ENCODE data around the gene HDAC9.

The HDAC9 gene

DNA sequence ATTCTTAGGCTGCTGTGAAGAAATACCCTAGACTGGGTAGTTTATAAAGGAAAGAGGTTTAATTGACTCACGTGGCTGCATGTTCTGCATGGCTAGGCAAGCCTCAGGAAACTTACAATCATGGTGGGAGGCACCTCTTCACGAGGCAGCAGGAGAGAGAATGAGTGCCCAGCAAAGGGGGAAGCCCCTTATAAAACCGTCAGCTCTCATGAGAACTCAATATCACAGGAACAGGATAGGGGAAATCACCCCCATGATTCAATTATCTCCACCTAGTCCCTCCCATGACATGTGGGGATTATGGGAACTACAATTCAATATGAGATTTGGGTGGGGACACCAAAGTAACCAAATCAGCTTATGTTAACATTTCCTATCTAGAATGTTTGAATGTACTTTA lies 362.7 kb downstream of the HDAC9 start:
- no peak for DNase-seq

DNA sequence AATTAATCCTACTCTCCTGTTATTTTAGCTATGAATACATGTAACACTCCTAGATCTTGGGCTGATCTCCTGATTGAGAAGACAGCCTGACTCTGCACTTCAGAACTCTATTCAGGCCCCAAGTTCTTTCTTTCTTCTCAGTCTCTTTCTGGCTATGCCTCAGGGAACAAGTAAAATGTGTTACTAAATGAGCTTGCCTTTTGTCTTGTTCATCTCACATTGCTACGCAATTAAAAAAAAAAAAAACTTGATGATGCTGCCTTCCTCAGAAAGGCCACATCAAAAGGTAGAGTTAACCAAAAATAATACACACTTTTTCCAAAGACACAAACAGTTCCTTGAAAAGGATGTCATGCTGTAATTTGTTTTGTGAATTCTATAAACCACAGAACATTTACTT lies 363.8 kb downstream of the HDAC9 start:
- peak; percentile 5 for DNase-seq

DNA sequence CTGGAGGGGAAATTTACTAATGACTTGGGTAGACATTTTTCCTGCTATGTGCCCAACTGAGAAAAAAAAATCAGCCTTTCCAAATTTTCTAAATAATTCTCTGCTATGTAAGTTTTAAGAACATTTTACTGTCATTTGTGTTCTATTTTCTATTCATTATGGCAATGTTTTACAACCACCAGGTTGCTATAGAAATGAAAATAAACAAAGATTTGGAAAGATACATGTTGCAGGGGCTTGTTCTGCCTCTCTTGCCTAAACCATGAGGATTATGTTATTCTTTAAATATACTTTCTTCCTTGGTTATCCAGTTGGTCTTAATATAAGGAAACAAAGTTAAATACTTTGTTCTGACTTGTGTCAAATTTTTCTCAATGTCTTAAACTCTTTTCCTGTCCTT lies 364.7 kb downstream of the HDAC9 start:
- no peak for DNase-seq

DNA sequence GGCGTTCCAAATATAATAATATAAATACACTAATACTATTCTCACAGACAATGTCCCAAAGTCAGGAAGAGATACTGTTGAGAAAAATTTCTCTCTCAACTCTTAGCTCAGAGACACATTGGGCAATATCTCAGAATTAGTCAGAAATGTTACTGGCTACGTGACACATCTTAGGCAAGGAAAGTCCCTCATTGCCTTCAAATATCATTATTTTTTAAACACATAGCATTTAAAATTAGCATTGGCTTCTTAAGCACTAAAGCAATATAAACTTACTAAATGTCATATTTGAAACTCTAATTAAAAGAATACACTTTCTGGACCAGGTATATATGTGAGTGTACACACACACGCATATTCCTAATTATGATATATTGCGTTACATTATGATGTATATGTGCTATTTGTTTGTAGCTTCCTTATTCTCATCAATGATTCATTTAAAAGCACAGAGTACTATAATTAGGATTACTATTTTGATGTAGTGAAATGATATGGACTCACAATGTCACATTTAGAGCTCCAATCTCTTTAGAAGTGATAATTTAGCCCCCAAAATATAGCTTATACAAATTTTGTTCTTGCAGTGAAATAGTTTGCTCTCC lies 366.1 kb downstream of the HDAC9 start:
- DNase-seq: peak; percentile 36

DNA sequence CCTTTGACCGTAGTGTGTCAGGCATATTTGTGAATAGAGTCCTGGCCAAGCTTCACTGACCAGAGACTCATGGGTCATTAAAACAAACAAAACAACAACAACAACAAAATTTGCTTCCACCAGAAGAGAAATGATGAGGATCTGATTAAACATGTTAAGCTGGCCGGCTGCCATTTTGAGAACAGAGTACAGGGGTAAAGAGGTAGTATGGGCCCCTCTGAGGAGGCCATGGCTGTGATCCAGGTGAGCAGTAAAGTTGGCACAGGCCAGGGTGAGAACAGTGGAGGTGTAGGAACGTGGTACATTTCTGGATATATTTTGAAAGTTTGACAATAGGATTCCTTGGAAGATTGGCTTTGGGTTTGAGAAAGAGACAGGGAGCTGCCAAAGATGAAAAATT lies 369.4 kb downstream of the HDAC9 start:
- DNase-seq: no peak

DNA sequence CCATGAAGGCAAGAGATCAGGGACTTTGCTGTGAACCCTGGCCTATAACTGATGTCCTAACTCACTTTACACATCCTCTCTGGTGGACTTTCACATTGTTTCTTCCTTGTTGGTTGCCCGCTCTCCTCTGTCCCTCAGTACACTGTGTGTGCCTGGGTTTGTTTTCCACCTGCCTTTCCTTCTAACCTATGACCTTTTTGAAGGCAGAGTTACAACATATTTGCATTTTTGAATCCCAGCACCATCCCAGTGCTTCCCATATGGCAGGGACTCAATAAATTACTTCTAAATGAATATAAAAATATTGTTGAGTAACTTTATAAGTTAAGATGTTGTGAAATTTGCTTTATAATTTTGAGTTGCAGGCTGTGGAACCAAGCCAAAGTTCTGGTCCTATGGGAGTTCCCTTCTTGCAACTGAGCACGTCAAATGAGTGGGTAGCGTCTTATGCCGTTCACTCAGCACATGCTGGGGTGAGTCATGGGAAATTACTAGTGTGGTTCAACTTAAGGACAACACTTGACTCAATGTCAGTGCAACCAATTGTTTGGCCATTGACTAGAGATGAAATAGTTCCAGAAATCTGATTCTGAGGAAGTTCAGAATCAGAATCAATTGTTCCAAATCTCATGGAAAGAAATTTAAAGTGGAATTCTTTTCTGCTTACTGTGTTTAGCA lies 370.9 kb downstream of the HDAC9 start:
- DNase-seq: peak; percentile 11

DNA sequence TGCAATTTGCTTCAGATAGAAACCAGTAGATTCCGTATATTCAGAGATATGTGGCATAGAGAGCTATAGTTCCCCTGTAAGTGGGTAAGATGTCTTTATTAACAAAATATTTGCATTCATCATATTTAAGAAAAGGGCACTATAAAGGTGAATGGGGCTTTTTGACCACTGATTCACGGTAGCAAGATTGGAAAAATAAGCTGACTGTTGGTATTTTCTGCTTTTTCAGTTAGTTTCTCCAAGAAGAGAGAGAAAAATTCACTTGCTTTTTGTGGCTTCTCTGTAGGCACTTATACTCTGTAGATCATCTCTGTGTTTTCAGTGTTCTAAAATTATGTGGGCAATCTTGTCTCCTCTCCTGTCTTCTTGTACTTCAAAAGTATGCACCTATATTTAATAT lies 376.8 kb downstream of the HDAC9 start:
- no peak for DNase-seq

DNA sequence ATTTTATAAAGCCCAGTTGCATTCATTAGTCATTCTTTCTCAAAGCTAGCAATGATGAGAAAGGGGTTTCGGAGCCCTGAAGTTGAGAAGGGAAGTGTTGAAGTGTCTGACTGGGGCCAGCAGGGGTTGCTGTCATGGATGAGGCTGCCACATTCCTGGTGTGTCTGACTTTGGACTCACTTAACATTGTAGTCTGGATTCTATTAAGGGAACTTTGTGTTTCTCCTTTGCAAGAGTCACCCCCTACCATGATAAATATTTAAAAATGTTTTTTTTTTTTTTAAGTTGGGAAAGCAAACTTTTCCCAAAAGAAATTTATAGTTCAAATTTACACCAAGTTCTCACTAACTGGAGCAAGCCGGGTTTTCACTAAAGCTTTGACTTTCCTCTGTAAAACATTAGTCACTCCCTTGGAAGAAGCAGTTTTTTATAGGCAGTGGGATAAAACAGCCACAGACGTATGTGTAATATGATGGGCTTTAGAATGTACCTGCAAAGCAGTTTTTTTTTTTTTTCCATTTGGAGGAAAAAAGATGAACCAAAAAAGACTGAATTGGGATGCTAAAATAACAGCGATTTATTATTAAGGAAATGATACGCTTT lies 378.3 kb downstream of the HDAC9 start:
- DNase-seq: no peak

DNA sequence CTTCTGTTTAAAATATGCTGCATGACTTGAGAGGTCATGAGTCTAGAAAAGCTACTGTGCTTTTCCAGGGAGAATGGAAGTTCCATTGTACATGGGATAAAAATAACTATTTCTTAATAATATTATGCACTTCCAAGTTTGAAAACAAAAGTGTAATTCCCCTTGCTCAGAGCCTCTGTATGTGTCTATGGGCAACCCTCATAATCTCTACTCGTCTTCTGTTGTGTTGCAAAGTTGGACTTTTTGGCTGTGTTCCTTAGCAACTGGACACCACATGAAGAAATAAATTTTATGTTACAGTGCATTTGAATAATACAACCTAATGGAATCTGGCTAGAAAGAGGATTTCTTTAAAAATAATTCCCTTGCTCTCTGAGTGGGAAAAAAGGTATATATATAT lies 379.3 kb downstream of the HDAC9 start:
- no peak for DNase-seq

DNA sequence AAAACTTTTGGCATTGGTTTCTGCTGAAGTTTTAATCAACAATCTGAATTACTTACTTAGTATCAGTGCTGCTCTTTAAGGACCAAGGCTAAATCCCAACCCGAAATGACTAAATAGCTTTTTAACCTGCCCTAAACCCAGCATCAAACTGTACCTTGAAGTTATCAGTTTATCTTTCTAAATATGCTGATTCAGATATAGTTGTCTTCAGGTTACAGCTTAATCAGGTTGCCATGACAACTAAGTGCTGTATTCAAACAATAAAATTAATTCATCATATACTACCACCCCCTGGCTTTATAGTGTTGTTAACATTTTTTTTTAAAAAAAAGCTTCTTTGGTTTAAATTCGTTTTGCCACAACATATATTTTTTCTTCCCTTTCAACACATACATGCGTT lies 382.3 kb downstream of the HDAC9 start:
- DNase-seq: no peak

DNA sequence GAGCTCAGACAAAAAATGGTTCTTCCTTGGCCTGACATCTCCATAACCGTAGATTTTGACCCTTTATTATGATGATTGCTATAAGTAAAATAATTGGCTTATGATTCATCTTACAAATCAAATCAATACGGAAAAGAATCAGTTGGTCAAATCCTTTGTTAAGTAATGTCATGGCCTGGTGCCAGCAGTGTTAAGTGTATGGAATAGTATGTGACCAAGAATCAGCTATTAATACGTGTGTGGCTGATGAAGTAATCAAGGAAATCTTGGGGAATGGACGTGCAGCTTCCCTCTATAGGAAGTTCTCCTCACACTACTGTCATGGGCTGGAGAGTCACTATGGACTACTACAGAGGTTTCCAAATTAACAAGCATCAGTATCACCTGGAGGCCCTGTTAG lies 391.3 kb downstream of the HDAC9 start:
- DNase-seq: no peak

DNA sequence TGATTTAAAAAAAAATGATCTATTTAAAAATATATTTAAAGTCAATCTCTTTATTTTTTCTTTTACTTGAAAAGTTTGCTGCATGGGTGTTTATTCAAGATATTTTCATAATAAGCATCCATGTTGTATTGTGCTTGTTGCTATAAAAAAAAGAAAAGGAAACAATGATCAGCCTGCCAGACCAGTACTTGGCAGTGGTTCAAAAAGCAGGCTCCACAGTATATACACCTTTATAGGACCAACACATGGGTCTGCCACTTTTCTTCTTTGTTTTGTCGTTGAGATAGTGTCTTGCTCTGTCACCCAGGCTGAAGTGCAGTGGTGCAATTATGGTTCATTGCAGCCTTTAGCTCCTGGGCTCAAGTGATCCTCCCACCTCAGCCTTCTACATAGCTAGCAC lies 393.9 kb downstream of the HDAC9 start:
- DNase-seq: no peak

DNA sequence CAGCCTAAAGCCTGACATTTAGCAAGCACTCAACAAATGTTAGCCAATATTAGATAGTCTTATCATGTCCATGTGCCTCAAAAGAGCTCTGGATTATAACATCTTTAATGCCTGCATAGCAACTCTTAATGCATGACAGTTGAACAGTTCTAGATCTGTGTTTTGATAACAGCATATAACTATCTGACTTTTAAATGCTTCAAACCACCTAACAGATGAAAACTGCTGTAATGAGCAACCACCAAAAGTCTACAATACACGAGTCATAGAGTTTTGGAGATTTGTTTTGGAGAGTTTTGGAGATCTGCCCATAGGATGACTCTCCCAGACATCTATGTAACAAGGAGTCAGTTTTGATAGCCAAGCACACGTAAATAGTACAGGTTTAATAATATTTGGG lies 394.6 kb downstream of the HDAC9 start:
- DNase-seq: no peak

DNA sequence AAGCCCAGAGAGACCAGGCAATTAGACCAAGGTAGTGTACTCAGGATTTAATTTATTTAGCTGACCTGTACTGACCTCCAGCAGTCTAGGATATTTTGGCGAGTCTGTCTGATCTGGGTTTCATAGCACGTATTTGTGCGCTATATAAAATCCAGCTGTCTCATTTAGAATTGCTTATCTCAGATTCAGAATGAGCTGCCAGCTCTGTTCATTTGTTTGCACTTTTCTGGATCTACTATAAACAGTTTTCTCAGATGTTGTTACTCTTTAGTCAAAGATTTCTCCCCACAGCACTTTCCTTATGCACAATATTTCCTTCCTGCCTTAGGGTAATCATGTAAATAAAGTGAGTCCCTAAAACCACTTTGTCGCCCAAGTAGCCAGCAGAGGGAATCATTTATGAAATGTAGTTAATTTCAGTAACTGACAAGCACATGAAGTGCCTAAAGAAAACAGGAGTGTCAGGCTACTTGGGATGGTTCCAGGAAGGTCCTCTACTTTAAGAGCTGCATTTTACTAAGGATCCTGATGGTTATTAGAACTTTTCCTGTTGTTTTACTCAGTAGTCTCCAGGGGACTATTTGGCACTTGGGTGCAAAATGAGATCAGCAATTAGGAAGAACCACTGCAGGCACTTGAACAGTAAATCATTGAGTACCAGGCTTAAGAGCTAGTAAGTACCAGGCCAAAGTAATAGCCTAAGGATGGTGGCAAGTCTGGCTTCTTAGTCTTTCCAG lies 395.5 kb downstream of the HDAC9 start:
- DNase-seq: no peak

DNA sequence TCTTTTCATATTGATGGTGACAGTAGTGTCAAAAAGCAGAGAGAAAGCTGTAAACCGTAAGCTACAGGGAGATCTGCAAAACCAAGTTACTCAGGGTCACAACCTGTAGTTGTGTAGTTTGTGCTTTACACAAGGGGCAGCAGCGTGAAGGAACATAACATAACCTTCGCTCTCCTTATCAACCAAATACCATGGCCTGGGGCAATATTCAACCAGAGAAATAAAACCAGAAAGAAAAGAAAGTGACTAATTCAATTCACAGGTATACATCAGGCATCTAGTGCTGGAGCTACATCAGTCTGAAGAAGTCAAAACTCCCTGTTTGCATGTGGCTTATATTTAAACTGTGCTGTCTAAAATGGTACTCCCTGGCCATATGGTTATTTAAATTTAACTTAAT lies 397.6 kb downstream of the HDAC9 start:
- DNase-seq: no peak

DNA sequence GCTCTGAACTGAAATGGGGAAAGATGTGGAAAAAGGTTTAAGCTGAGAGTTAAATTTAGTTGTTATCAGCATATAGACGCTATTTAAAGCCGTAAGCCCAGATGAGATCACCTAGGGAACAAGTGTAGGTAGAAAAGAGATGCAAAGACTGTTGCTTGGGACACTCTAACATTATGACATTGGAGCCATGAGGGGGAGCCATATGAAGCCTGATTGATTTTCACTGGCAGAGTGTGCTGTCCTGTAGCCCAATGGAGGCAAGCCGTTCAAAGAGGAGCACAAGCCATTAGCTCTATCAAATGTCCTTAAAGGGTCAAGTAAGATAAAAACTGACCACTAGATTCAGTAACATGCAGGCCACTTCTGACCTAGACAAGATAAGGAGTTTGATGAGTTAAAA lies 398.6 kb downstream of the HDAC9 start:
- DNase-seq: no peak

DNA sequence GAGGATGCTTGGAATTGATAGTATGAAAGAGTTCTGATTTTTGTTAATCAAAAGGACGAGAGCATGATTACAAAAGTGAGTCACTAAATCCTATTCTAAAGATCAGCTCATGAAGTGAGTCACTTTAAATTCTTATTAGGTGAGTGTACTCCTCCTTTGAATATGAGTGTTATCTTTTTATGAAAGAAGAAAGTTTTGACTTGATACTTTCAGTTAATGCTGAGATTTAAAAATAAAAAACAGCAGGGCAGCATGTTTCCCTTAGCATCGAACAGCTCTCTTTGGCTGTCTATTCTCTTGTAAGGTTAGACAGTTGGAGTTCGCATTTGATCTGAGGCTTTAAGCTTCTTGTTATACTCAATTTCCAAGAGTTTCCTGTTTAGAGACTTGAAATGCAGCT lies 399.9 kb downstream of the HDAC9 start:
- no peak for DNase-seq

DNA sequence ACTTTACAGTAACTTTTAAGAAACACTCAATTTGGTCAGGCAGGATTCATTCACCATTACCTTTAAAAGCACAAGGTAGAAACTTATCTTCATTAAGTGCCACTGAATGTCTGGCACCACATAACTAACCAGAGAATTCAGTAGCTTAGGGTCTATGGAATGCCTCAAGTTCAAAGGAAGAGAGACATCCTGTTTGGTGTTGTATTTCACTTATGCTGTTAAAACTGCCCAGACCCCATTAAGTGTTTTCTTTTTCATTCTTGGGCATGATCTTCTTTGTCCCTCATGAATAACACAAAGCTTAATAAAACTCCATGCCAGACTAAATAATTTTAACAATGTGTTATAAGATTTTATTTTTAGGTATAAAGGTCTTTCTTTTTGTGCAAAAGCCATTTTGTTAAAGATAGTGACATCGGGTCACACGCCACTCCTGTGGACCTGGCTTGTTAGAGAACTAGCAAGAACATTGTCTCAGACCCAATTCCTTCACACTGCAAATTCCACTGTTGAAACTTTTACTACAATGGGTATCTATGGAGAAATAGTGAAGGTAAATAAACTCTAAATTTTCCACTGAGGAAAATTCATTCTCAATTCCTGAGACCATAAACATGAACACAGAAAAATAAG lies 400.9 kb downstream of the HDAC9 start:
- no peak for DNase-seq

DNA sequence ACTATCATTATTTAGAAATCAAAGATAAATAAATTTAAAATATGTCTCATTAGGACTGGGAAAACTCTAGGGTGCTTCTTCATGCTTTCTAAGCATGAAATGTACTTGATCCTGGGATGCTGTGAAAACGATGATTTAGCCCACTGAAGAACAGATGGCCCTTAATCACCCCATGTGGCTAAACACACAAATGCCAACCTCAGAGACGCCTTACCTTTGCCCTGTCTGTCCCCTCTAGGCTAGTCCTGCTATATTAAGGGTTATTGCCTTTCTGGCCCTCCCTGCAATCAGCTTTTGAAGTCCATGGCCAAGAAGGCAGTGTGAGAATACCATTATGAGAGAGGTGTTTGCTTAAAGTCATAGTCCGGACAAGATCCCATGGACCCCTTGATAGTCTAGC lies 404.7 kb downstream of the HDAC9 start:
- no peak for DNase-seq

DNA sequence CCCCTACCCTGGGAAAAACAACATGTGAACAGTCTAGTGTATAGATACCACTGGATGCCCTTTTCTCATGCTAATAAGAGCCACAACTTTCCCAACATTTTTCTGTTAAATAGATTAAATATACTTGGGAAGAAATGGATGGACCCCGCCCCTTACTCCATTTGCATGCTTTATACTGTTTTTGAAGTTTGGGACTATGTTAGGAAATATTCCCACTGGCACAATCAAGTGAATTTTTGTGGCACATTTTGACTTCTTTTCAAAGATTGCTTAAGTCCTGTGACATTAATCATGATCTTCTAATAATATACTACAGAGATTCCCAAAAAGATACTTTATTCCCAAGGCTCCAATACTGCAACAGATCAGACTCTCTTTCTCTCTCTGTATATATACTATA lies 405.3 kb downstream of the HDAC9 start:
- DNase-seq: no peak

DNA sequence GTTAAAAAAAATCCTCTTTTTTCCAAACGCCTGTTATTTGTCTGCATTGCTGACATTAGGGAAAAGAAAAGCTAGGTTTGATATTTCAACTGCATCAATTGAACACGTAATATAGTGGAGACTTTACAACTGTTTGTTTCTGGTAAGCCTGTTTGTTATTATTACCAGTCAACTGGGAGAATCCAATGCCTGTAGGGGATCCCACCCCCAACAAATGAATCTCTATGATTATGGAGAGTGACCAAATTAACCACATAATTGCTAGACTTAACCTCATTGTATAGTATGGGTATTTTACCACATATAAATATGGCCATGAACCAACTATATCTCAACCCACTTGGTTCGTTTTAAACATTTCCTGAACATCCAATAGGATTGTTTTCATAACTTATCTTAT lies 405.8 kb downstream of the HDAC9 start:
- no peak for DNase-seq

DNA sequence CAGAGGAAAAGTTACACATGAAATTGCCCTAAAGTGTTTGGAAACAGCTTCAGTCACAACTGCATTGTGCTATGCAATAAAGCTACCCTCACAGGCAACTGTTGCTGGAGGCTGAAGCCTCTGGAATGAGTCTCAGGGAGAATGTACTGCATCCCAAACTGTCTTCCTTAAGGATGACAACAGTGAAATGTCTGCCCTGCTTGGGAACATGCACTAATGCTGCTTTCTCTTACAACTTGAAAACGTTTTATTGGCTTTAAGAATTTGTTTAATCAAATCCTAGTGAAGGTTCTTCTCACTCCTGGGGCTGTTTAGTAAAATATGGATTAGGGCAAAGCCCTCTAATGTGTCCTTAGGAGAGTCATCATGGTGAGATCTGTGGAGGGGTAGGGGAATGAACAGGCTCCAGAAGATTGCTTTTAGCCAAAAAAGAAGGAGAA lies 406.5 kb downstream of the HDAC9 start:
- no peak for DNase-seq

DNA sequence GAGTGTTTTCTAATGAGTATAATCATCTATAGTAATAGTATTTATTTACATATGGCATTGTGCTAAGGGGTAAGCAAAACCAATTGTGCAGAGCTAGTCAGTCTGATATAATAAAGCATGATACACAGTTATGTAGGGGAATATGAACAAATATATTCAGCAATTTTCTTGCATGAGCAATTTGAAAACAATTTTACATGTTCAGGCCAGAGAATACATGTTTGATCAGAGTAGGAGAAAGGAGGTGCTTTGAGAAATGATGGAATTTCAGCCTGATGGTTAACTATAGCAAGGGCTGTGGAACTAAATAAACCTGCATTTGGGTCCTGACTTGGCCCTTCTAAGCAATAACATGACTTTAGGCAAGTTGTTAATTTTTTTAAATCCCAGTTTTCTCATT lies 407.3 kb downstream of the HDAC9 start:
- no peak for DNase-seq

DNA sequence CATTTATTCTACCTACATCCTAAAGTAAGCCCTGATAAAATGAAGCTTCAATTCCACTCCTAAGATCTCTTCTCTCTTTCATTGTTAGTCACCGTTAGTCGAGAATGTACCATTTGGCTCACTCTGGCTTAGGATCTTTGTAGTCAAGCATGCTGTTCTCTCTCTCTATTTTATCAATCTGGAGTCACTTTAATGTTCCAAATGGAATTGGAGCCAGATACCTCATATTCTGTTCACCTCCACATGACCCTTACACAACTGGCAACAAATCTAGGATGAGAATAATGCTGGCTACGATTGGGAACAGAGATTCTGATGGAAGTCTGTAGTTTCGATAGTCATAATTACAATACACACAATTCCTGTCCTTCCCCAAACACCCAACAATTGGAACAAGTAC lies 408.1 kb downstream of the HDAC9 start:
- DNase-seq: no peak

Data from activated CD4-positive, alpha-beta T cell treated with anti-CD3 and anti-CD28 coated beads, Interleukin-2, amount 50 U/mL, for 16 hours (primary cell).